GM12891 (cell line): ENCODE results near the gene ZNF705A.
"Not testable (repeated sequence)": the region's sequence is repeated elsewhere in the genome, so short reads cannot be mapped to it uniquely, and the experiment has no call there.

ENCODE experiments used
- DNase-seq: peaks from one replicate; pipeline ENCODE4 v3.0.0; 2011; ENCODE audit warnings: low spot score; ENCODE audit not compliant: insufficient read length
- FAIRE-seq: peaks from 2 replicates; lab custom pipeline; 2011; peaks lifted over from hg19 to GRCh38; lab: Jason Lieb, UNC
- PAX5 ChIP-seq: IDR thresholded peaks from 2 replicates; pipeline ENCODE4 v1.6.1; 2011; ENCODE audit warnings: low read length, moderate library complexity, mild to moderate bottlenecking; ENCODE audit not compliant: insufficient read depth, severe bottlenecking
- POLR2A ChIP-seq: IDR thresholded peaks from 2 replicates; pipeline ENCODE4 v1.6.1; 2011; ENCODE audit warnings: low read depth, low read length, control low read depth
- POLR2AphosphoS5 ChIP-seq: IDR thresholded peaks from 2 replicates; pipeline ENCODE4 v1.6.1; 2011; ENCODE audit warnings: low read depth, low read length, control low read depth
- POU2F2 ChIP-seq: IDR thresholded peaks from 2 replicates; pipeline ENCODE4 v1.6.1; 2011; ENCODE audit warnings: low read depth, mild to moderate bottlenecking, control low read depth, low read length, moderate library complexity
- SPI1 ChIP-seq: IDR thresholded peaks from 2 replicates; pipeline ENCODE4 v1.6.1; 2011; ENCODE audit warnings: low read depth, low read length, control low read depth
- TAF1 ChIP-seq: IDR thresholded peaks from 2 replicates; pipeline ENCODE4 v1.6.1; 2011; ENCODE audit warnings: low read depth, low read length, control low read depth

ZNF705A gene

DNA sequence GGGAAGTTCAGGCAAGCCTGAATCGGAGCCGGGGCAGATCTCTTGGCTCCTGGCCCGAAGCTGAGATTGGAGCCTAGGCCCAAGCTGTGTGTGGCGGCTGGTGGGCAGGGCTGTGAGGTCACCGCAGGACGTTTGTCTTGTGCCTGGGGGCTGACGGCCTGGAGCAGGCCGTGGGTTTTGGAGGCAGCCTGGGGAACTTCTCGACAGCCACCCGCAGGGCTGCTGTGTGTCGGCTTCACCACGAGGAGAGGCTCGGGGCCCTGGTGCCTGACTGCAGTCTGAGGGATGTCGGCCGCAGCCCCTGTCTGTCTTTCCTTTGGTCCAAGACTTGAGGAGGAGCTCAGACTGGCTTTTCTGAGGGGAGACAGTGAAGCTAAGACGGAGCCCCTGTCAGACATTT is 65.5 kb downstream of the ZNF705A start:
- not testable (repeated sequence) for DNase-seq, FAIRE-seq

DNA sequence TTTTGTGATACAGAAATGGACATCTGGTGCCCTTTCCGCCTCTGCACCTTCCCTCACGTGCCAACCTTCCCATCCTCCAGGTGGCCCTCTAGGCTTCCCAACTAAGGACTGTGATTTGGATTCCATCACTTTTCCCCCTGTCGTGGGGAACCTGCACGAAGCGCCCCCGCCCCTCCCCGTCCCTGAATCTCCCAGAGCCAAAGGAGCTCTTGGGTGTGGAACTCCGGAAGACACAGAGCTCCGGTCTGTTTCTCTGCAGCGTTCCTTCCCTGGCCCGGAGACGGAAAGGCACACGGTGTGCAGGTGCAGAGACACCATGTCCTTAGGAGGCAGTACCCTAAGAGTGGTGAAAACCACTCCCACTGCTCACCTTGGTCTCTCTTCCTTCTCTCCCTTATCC is 66.8 kb downstream of the ZNF705A start:
- FAIRE-seq: not testable (repeated sequence)

DNA sequence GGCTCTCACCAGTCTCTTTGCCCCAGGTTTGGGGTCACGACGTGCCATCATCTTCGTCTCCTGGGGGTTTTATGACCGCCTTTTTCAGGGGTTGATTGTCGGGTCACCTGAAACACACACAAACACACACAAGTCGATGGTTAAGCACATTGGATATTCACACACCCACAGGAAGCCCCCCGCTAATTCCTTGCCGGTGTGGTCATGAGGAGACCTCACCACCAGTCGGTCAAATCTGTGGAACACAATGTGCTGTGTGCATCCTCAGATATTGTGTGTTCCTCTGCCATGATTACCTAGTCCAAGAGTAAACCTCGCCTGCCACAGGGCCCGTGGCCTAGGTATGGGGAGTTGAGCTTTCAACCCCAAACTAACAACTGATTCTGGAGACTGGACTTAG is 68.0 kb downstream of the ZNF705A start:
- not testable (repeated sequence) for DNase-seq, FAIRE-seq

More for the DNA sequence above, 66.8 kb downstream of the ZNF705A start:
- DNase-seq: not testable (repeated sequence)

DNA sequence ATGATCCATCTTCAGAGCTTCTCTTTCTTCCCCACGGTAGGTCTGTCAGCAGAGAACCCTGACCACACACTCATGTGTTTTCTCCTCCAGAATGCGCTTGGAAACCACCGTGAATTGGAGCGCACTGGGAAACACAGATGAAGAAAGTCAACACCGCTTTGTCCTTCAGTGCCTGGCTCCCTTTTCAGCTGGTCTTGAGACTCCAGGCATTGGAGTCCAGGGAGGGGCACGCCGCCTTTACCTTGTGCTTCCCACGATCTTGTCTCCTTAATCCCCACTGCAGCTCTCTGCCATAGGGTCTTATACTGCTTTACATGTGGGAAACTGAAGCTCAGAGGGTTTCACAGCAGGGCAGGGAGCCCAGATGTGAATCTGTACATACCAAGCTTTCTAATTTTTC is 69.5 kb downstream of the ZNF705A start:
- FAIRE-seq (no peak), DNase-seq (no peak)
- TF ChIP-seq POU2F2 (no peak), POLR2A (no peak), TAF1 (no peak), SPI1 (no peak), PAX5 (no peak), POLR2AphosphoS5 (no peak)

DNA sequence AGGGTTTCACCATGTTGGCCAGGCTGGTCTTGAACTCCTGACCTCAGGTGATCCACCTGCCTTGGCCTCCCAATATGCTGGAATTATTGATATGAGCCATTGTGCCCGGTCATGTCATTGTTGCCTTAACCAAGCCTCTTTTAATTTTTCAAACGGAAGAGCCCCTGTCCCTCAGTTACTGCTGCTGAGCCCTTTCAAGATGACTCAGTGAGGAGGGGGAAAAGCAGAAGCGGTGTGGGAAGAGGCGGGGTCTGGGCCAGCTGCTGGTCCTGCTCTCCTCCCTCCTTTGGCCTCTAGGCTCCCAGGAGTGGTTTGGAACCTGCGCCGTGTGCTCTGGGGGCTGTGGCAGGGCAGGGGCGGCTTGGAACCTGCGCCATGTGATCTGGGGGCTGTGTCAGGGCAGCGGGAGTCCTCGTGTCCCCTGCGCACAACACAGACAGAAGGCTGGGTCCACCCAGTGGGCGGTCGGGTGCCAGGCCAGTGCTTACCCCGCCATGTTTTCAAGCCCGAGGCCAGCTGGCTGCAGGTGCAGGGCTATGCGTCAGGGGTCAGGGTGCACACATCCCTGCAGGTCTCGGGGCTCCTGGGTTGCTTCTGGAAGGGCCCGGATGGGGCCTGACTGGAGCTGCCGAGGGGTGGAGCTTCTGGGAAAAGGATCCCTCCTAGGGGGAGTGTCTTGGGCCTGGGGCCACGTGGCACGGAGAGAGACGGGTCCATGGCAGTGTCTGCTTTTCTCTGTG is 70.3 kb downstream of the ZNF705A start, which contains the start of gene FAM90A1:
Gene FAM90A1, minus strand, starts transcription at position 627 of the 740 bp plus-strand sequence. CDS start 2,786 bp downstream, outside the sequence.
- not testable (repeated sequence) for FAIRE-seq, DNase-seq
- peak; percentile 86 for TF ChIP-seq SPI1

DNA sequence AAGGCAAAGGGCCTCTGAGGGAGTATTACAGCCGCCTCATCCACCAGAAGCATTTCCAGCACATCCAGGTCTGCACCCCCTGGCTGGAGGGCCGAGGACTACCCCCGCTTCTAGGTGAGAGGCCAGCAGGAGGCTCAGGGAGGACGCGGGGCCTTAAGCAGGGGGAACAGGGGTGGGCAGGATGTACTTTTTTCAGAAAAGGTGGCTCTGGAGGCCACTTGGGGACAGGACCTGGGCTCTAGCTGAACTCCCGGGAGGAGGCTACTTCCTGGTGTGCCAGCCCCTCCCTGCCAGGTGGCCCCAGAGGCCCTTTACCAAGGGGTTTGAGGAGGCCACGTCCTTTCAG is 70.9 kb downstream of the ZNF705A start:
- not testable (repeated sequence) for FAIRE-seq

DNA sequence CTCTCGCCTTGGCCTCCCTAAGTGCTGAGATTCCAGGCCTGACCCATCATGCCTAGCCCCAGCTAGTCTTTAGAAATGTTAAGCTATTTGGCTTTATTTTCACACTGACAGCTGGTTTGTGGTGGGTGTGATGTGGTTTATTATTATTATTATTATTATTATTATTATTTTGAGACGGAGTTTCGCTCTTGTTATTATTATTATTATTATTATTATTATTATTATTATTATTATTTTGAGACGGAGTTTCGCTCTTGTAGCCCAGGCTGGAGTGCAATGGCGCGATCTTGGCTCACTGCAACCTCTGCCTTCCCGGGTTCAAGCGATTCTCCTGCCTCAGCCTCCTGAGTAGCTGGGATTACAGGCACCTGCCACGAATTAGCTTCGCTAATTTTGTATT is 71.8 kb downstream of the ZNF705A start:
- DNase-seq, FAIRE-seq: not testable (repeated sequence)

More for the DNA sequence above, 70.9 kb downstream of the ZNF705A start:
- DNase-seq: not testable (repeated sequence)

DNA sequence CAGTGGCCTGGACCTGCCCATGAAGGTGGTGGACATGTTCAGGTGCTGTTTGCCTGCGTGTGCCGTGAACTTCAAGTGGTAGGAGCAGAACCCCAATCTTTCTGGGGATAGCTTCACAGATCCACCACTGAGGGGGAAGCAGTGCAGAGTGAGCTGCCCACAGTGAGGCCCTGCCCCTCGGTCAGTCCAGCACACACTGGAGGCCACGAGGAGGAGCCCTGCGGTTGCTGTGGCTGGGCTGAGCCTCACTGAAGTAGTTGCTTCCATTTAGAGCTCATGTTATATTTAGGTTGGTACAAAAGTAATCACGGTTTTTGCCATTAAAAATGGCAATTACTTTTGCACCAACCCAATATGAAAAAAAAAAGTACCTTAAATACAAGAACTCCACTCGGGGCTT is 72.7 kb downstream of the ZNF705A start:
- not testable (repeated sequence) for DNase-seq, FAIRE-seq
